Heart left ventricle (tissue), 16 donors: ENCODE data around the gene OR2J2. TPM values are rescaled to one million over a fixed set of nuclear protein-coding genes. Genes with fewer than 3 reads are reported as not detected.
"Not testable (repeated sequence)": the region's sequence is repeated elsewhere in the genome, so short reads cannot be mapped to it uniquely, and the experiment has no call there.

Experiments used
- ATAC-seq, 4 donors: fragments of 200-7000 bp; cut with Tn5 transposase; one replicate each; pipeline ENCODE4 v1.9.1; 2020 to 2022; ENCODE audit warnings: moderate library complexity in 4 of 4, mild to moderate bottlenecking in 3 of 4, moderate number of reproducible peaks in 1 of 4
- DNase-seq, 5 donors: peaks; one replicate each; pipeline ENCODE4 v3.0.0-alpha.2; 2020
- H3K27ac ChIP-seq, 12 donors: fragments of 200-600 bp; sonication (generic) in 4 of 12; one replicate each; pipeline versions ENCODE4 v1.5.0 to v1.8.0; 2016 to 2022; ENCODE audit warnings: mild to moderate bottlenecking in 2 of 12
- H3K27me3 ChIP-seq, 9 donors: fragments of 200-600 bp; sonication (generic) in 2 of 9; one replicate each; pipeline versions ENCODE4 v1.5.1 to v1.8.0; 2016 to 2022; ENCODE audit warnings: mild to moderate bottlenecking in 3 of 9
- H3K36me3 ChIP-seq, 9 donors: fragments of 200-600 bp; sonication (generic) in 2 of 9; one replicate each; pipeline versions ENCODE4 v1.5.0 to v1.8.0; 2018 to 2022; ENCODE audit warnings: mild to moderate bottlenecking in 2 of 9
- H3K4me1 ChIP-seq, 12 donors: fragments of 200-600 bp; sonication (generic) in 4 of 12; one replicate each; pipeline versions ENCODE4 v1.5.0 to v1.8.0; 2016 to 2022; ENCODE audit warnings: mild to moderate bottlenecking in 3 of 12
- H3K4me3 ChIP-seq, 12 donors: fragments of 200-600 bp; sonication (generic) in 4 of 12; one replicate each; pipeline versions ENCODE4 v1.5.0 to v1.8.0; 2017 to 2022; ENCODE audit warnings: mild to moderate bottlenecking in 9 of 12, moderate library complexity in 4 of 12
- H3K9me3 ChIP-seq, 12 donors: fragments of 200-600 bp; sonication (generic) in 4 of 12; one replicate each; pipeline versions ENCODE4 v1.5.0 to v1.8.0; 2016 to 2022; ENCODE audit warnings: mild to moderate bottlenecking in 1 of 12
- CTCF ChIP-seq, 12 donors: fragments of 200-600 bp; sonication (generic) in 4 of 12; IDR thresholded peaks; one replicate each; pipeline versions ENCODE4 v1.5.0 to v1.8.0; 2018 to 2022; ENCODE audit warnings: antibody characterized with exemption in 12 of 12, mild to moderate bottlenecking in 5 of 12
- POLR2A ChIP-seq, 2 donors: fragments of 450-650 bp; IDR thresholded peaks; one replicate each; pipeline ENCODE4 v1.6.1; 2017; ENCODE audit warnings: antibody characterized with exemption in 2 of 2, mild to moderate bottlenecking in 2 of 2, moderate library complexity in 2 of 2
- WGBS, 4 donors: extraction: QIAGEN DNeasy Blood & Tissue Kit in 2 of 4; methylation state at CpG; one replicate each; pipeline versions ENCODE4 v1.1.5 to v1.1.7; 2013 to 2018; 5-methylcytosine and 5-hydroxymethylcytosine counted together
- intact Hi-C, 10 donors: fragments of 100-400 bp; cut with DNase I; formaldehyde crosslinking; loops; one replicate each; pipeline versions ENCODE4 v1.11.1 to v1.14.2; 2022
- long read RNA-seq, 3 donors: library from polyadenylated mRNA; unstranded; transcript quantifications; one replicate each; pipeline ENCODE4 v2.0.0, GENCODE V29; 2020 to 2021
- polyA plus RNA-seq, 2 donors: library from polyadenylated mRNA; stranded (reverse); fragments of 200-250 nt; gene quantifications; one replicate each; pipeline ENCODE4 v1.2.3, GENCODE V29; 2013
- total RNA-seq, 9 donors: library from RNA; depleted of rRNA in 2 of 9; stranded (reverse); fragments of >200 nt in 2 of 9; fragmentation: NEBNext Ultra II Directional in 3 of 9; extraction: Animal tissue kit (Norgen Biotek cat#: 25700) in 3 of 9; gene quantifications; one replicate each; pipeline versions ENCODE4 v1.1.0 to v1.2.4, GENCODE V29; 2016 to 2023
- donor health status: ischemic (EF 13 %, LVEDD 7.1; RV severe dilation, severe dysfunction).
- donor health status: healthy with polysubstance abuse.
- donor health status: DM: no; HTN: yes; CAD: no.
- donor health status: DM: no; HTN: no; CAD: no.
- donor health status: ischemic (EF 25% LVEDD 6.9; RV normal size, moderate dysfunction).
- donor health status: ischemic (EF 25% LVEDD 5.7; RV mildly dilated, moderate dysfunction).
- donor health status: healthy.
- donor health status: DM: yes; HTN: yes; CAD: no.
- donor health status: ischemic (EF 35%, LVEDD 5.7; RV mildly dilated, moderate dysfunction).
- donor health status: nonischemic (EF 11% LVEDD 7.7; RV severe dilation, severe dysfunction).
- donor health status: DM: yes; HTN: yes; CAD: no.
- donor health status: PGD.
- donor health status: ischemic (EF 29% LVEDD 5.4; RV normal size, mild dysfunction).
- donor health status: nonischemic (EF 23%, LVEDD 6.1; RV moderate dilation, normal function).

Gene OR2J2
- total RNA-seq, result not detected
- not detected for polyA plus RNA-seq
- long read RNA-seq, donor 1, result 0 reads
- long read RNA-seq, donor 2, result 0 reads
- long read RNA-seq, donor 3, result 0 reads

- H3K4me1 ChIP-seq, H3K27ac ChIP-seq, H3K27me3 ChIP-seq, DNase-seq, ATAC-seq, H3K9me3 ChIP-seq, intact Hi-C loops, H3K4me3 ChIP-seq, H3K36me3 ChIP-seq: not testable (repeated sequence)
- 58 to 66% (median 60%) methylated on average over 2 of the region's 2 CpGs for WGBS, 4 donors
Observed at GRCh38 chr6:29170607-29171006, at the start of gene OR2J2. Gene OR2J2, plus strand, starts transcription at chr6:29170907. Its CDS starts 2,729 bp downstream, at chr6:29173636.

- Histone ChIP-seq H3K27ac (no peak overlapping the region), H3K4me3 (no peak overlapping the region), H3K36me3 (no peaks in the 10 kb centered on the region), H3K27me3 (peaks cover 0 to 5% (median 0%) of the 10 kb centered on the region in 9 donors), H3K9me3 (no peaks in the 10 kb centered on the region), H3K4me1 (no peaks in the 10 kb centered on the region)
- DNase-seq, result no peak
- WGBS, 4 donors, result 74 to 87% (median 75%) methylated on average over 8 to 15 of the region's 15 CpGs
- ATAC-seq, result no peak
- TF ChIP-seq CTCF (IDR thresholded peaks at IDR 0.05) (no peak), POLR2A (IDR thresholded peaks at IDR 0.05) (no peak)
- intact Hi-C loops, result no loop called here
Observed at GRCh38 chr6:29129326-29130012, 41.2 kb upstream of the OR2J2 start.

- WGBS, 4 donors, result 68 to 76% (median 73%) methylated on average over 4 of the region's 4 CpGs
- DNase-seq, result peak in 1 of 5 donors; percentile 18
Observed at GRCh38 chr6:29130644-29131043, 40.1 kb upstream of the OR2J2 start.

GRCh38 chr6:29131691-29132090, 39.0 kb upstream of the OR2J2 start:
- DNase-seq (no peak), ATAC-seq (no peak)
- H3K27me3 ChIP-seq, result peaks cover 0 to 5% (median 0%) of the 10 kb centered on the region in 9 donors
- no peak overlapping the region for H3K4me3 ChIP-seq
- no peak overlapping the region for H3K27ac ChIP-seq
- intact Hi-C loops, result no loop called here
- TF ChIP-seq CTCF (IDR thresholded peaks at IDR 0.05) (no peak), POLR2A (IDR thresholded peaks at IDR 0.05) (no peak)
- no peaks in the 10 kb centered on the region for H3K9me3 ChIP-seq
- no peaks in the 10 kb centered on the region for H3K4me1 ChIP-seq
- no peaks in the 10 kb centered on the region for H3K36me3 ChIP-seq
- 50 to 71% (median 55%) methylated on average over 2 of the region's 2 CpGs for WGBS, 4 donors

More at GRCh38 chr6:29130644-29131043, 40.1 kb upstream of the OR2J2 start:
- H3K36me3 ChIP-seq, result no peaks in the 10 kb centered on the region
- H3K9me3 ChIP-seq, result no peaks in the 10 kb centered on the region
- intact Hi-C loops, result no loop called here
- H3K4me1 ChIP-seq, result no peaks in the 10 kb centered on the region
- H3K27ac ChIP-seq, result no peak overlapping the region
- no peak for ATAC-seq
- H3K27me3 ChIP-seq, result peaks cover 0 to 5% (median 0%) of the 10 kb centered on the region in 9 donors
- no peak for TF ChIP-seq CTCF (IDR thresholded peaks at IDR 0.05)
- TF ChIP-seq POLR2A (IDR thresholded peaks at IDR 0.05), result no peak
- H3K4me3 ChIP-seq, result no peak overlapping the region
